ENCODE measurements around the gene GATA6. TPM values are rescaled to one million over a fixed set of nuclear protein-coding genes. Genes with fewer than 3 reads are reported as not detected.

The GATA6 gene
- polyA plus RNA-seq, 4 donors = 10.3 to 11.8 (median 11.0) TPM

- DNase-seq (ENCODE audit: low read depth in 4 of 4, low spot score in 3 of 4) = no peak
Observed at GRCh38 chr18:22166069-22166950, 3.1 kb upstream of the GATA6 start.

GRCh38 chr18:22167091-22167470 is 2.3 kb upstream of the GATA6 start:
- DNase-seq (ENCODE audit: low read depth in 4 of 4, low spot score in 3 of 4) = no peak

- no peak for DNase-seq (ENCODE audit: low read depth in 4 of 4, low spot score in 3 of 4)
Observed at GRCh38 chr18:22167471-22168241, 1.7 kb upstream of the GATA6 start.

- DNase-seq (ENCODE audit: low read depth in 4 of 4, low spot score in 3 of 4) = no peak
Observed at GRCh38 chr18:22168360-22168921, 948 bp upstream of the GATA6 start.

GRCh38 chr18:22169889-22170420 is 566 bp downstream of the GATA6 start:
- no peak for DNase-seq (ENCODE audit: low read depth in 4 of 4, low spot score in 3 of 4)

GRCh38 chr18:22170421-22171257 is 1.2 kb downstream of the GATA6 start:
- peak in 1 of 4 donors; percentile 65 for DNase-seq (ENCODE audit: low read depth in 4 of 4, low spot score in 3 of 4)

GRCh38 chr18:22171258-22172119 is 2.1 kb downstream of the GATA6 start:
- DNase-seq (ENCODE audit: low read depth in 4 of 4, low spot score in 3 of 4) = no peak

GRCh38 chr18:22172120-22172582 is 2.8 kb downstream of the GATA6 start:
- no peak for DNase-seq (ENCODE audit: low read depth in 4 of 4, low spot score in 3 of 4)

GRCh38 chr18:22172594-22173049 is 3.2 kb downstream of the GATA6 start:
- no peak for DNase-seq (ENCODE audit: low read depth in 4 of 4, low spot score in 3 of 4)

GRCh38 chr18:22173221-22173927 is 4.0 kb downstream of the GATA6 start:
- DNase-seq (ENCODE audit: low read depth in 4 of 4, low spot score in 3 of 4) = no peak

GRCh38 chr18:22173928-22174301 is 4.5 kb downstream of the GATA6 start:
- DNase-seq (ENCODE audit: low read depth in 4 of 4, low spot score in 3 of 4) = no peak

- no peak for DNase-seq (ENCODE audit: low read depth in 4 of 4, low spot score in 3 of 4)
Observed at GRCh38 chr18:22174341-22175145, 5.2 kb downstream of the GATA6 start.

GRCh38 chr18:22175346-22175745 is 6.0 kb downstream of the GATA6 start:
- no peak for DNase-seq (ENCODE audit: low read depth in 4 of 4, low spot score in 3 of 4)

GRCh38 chr18:22176420-22177326 is 7.3 kb downstream of the GATA6 start:
- no peak for DNase-seq (ENCODE audit: low read depth in 4 of 4, low spot score in 3 of 4)

GRCh38 chr18:22177327-22177871 is 8.0 kb downstream of the GATA6 start:
- no peak for DNase-seq (ENCODE audit: low read depth in 4 of 4, low spot score in 3 of 4)

- no peak for DNase-seq (ENCODE audit: low read depth in 4 of 4, low spot score in 3 of 4)
Observed at GRCh38 chr18:22179174-22179573, 9.8 kb downstream of the GATA6 start.

Data from right renal pelvis (tissue), 4 donors.